ENCODE results near the gene MGRN1. TPM values are rescaled to one million over a fixed set of nuclear protein-coding genes. Genes with fewer than 3 reads are reported as not detected.

Gene MGRN1
- total RNA-seq, 4 donors from 2014 or later, result 37.5 to 59.1 (median 42.7) TPM

DNA sequence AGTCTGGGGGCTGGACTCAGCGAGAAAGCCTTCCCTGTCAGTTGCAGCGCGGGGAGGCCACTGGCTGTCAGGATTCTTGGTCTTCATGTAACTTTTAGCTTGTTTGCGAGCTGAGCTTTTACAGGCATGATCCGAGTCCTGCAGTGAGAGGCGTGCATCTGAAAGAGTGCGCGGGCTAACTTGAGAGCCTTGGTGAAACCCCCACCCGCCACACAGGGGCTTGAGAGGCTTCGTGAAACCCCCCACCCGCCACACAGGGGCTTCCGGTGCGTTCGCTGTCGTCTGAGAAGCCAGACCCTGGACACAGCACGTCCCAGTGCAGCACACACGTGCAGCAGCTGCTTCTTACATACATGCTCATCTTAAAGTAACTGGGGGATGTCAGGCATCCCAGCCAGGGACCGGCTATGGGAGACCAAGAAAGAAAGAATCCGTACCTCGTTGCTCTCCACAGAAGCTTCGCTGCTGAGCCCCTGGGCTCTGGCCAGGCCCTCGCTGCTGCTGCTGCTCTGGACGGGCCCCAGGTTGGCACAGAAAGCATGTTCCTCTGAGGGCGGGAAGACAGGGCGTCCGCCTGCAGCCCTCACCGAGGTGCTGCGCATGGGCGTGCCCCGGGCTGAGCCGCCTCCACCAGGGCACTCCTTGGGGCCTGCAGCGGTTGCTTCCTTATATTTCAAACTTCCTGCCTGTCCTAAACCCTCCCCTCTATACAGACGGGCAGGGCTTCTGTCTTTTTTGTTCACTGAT lies 76.5 kb downstream of the MGRN1 start:
- H3K27me3 ChIP-seq, result no peaks in the 10 kb centered on the region
- H3K36me3 ChIP-seq, result peaks cover 2 to 94% (median 25%) of the 10 kb centered on the region in 3 donors
- H3K27ac ChIP-seq, result no peak overlapping the region
- H3K4me3 ChIP-seq, result no peak overlapping the region
- DNase-seq (ENCODE audit: low spot score in 2 of 2), result no peak
- TF ChIP-seq EP300 (IDR thresholded peaks at IDR 0.05), result no peak
- TF ChIP-seq CTCF (IDR thresholded peaks at IDR 0.05), result no peak
- TF ChIP-seq POLR2A (IDR thresholded peaks at IDR 0.05), result no peak
- 83 to 88% methylated on average over 23 to 33 of the region's 33 CpGs for WGBS, 2 donors
- H3K4me1 ChIP-seq, result peaks cover 0 to 15% (median 0%) of the 10 kb centered on the region in 4 donors
- H3K9me3 ChIP-seq, result no peaks in the 10 kb centered on the region

DNA sequence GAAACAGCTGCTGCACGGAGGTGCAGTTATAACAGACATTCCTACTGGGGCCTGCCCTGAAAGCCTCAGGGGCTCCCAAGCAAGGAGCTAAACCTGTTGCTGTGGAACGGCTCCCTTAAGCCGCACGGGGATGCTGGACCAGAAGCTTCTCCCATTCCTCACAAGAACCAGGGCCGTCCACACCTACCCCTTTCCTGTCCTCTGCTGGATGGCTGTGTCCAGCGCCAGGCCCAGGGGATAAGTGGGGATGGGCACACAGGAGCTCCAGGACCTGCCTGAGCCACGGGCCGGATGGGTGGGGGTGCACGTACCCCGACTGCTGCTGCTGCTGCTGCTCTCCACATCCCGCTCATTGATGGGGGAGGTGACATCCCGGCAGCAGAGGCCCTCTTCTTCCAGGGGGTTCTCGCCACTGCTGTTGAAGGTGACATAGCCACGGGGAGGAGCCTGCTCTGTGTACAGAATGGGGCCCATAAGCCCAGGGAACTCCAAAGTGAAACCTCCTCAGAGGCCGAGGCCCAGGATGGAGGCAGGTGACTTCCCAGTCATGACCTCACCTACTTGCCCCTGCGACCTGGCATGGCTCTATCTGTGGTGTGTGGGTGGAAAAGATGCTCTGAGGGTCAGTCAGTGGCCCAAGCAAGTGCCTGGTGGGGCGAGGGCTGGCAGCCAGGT lies 77.3 kb downstream of the MGRN1 start:
- Histone ChIP-seq H3K4me3 (no peak overlapping the region), H3K36me3 (peaks cover 2 to 93% (median 21%) of the 10 kb centered on the region in 3 donors), H3K4me1 (peaks cover 0 to 7% (median 0%) of the 10 kb centered on the region in 4 donors), H3K27me3 (no peaks in the 10 kb centered on the region), H3K27ac (no peak overlapping the region), H3K9me3 (no peaks in the 10 kb centered on the region)
- TF ChIP-seq CTCF (IDR thresholded peaks at IDR 0.05) (no peak), EP300 (IDR thresholded peaks at IDR 0.05) (no peak), POLR2A (IDR thresholded peaks at IDR 0.05) (no peak)
- DNase-seq (ENCODE audit: low spot score in 2 of 2), result no peak
- 89 to 94% methylated on average over 17 of the region's 17 CpGs for WGBS, 2 donors

- 73 to 75% methylated on average over 7 of the region's 7 CpGs for WGBS, 2 donors
- Histone ChIP-seq H3K4me3 (no peak overlapping the region), H3K4me1 (peaks cover 0 to 2% (median 0%) of the 10 kb centered on the region in 4 donors), H3K9me3 (no peaks in the 10 kb centered on the region), H3K27me3 (no peaks in the 10 kb centered on the region), H3K36me3 (peaks cover 2 to 93% (median 21%) of the 10 kb centered on the region in 3 donors), H3K27ac (no peak overlapping the region)
- TF ChIP-seq CTCF (IDR thresholded peaks at IDR 0.05), result no peak
- no peak for TF ChIP-seq EP300 (IDR thresholded peaks at IDR 0.05)
- TF ChIP-seq POLR2A (IDR thresholded peaks at IDR 0.05), result no peak
- DNase-seq (ENCODE audit: low spot score in 2 of 2), result no peak
Observed at GRCh38 chr16:4702466-4702808, 77.8 kb downstream of the MGRN1 start.

DNA sequence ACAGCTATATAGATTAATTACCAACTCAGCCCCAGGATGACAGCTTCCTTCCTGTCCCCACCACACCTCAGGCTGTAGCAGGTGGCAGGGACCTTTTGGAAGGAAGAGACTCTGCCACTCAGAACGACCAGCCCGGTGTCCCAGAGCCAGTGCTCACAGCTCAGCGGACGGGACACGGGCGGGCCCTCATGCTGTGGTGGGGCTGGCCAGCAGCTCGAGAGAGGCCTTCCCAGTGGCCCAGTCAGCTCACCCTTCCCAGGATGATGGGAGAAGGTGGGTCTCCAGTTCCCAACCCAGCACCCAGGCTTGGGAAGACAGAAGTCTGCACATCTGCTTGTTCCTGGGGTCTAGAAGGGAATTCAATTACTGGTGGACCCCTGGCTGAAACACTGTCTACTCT lies 79.3 kb downstream of the MGRN1 start:
- DNase-seq (ENCODE audit: low spot score in 2 of 2), result no peak
- peaks cover 2 to 86% (median 8%) of the 10 kb centered on the region in 3 donors for H3K36me3 ChIP-seq
- 88 to 96% methylated on average over 6 of the region's 7 CpGs for WGBS, 2 donors
- no peak overlapping the region for H3K27ac ChIP-seq
- TF ChIP-seq EP300 (IDR thresholded peaks at IDR 0.05) (no peak), POLR2A (IDR thresholded peaks at IDR 0.05) (no peak), CTCF (IDR thresholded peaks at IDR 0.05) (no peak)
- no peaks in the 10 kb centered on the region for H3K27me3 ChIP-seq
- H3K4me3 ChIP-seq, result no peak overlapping the region
- no peaks in the 10 kb centered on the region for H3K4me1 ChIP-seq
- H3K9me3 ChIP-seq, result no peaks in the 10 kb centered on the region

- Histone ChIP-seq H3K36me3 (peaks cover 2 to 86% (median 5%) of the 10 kb centered on the region in 3 donors), H3K27me3 (no peaks in the 10 kb centered on the region), H3K9me3 (no peaks in the 10 kb centered on the region), H3K4me1 (no peaks in the 10 kb centered on the region), H3K4me3 (no peak overlapping the region), H3K27ac (no peak overlapping the region)
- DNase-seq (ENCODE audit: low spot score in 2 of 2), result no peak
- WGBS, 2 donors, result 78 to 86% methylated on average over 8 of the region's 8 CpGs
- TF ChIP-seq POLR2A (IDR thresholded peaks at IDR 0.05) (no peak), EP300 (IDR thresholded peaks at IDR 0.05) (no peak), CTCF (IDR thresholded peaks at IDR 0.05) (no peak)
Observed at GRCh38 chr16:4704491-4704890, 79.9 kb downstream of the MGRN1 start.
